ENCODE data around the gene SBNO2. TPM values are rescaled to one million over a fixed set of nuclear protein-coding genes. Genes with fewer than 3 reads are reported as not detected.
A peak's percentile ranks its signal among the peaks of the same experiment; 100 is the strongest.

Gene SBNO2
- total and polyA plus RNA-seq, 2 of the 4 experiments (the other 2 are of a cell fraction): 13.4 to 40.5 TPM

- no peak for TF ChIP-seq RAD21 (IDR thresholded peaks at IDR 0.05; ENCODE audit: low read length)
Measured at GRCh38 chr19:1126984-1127760, 46.9 kb downstream of the SBNO2 start (continued).

DNA sequence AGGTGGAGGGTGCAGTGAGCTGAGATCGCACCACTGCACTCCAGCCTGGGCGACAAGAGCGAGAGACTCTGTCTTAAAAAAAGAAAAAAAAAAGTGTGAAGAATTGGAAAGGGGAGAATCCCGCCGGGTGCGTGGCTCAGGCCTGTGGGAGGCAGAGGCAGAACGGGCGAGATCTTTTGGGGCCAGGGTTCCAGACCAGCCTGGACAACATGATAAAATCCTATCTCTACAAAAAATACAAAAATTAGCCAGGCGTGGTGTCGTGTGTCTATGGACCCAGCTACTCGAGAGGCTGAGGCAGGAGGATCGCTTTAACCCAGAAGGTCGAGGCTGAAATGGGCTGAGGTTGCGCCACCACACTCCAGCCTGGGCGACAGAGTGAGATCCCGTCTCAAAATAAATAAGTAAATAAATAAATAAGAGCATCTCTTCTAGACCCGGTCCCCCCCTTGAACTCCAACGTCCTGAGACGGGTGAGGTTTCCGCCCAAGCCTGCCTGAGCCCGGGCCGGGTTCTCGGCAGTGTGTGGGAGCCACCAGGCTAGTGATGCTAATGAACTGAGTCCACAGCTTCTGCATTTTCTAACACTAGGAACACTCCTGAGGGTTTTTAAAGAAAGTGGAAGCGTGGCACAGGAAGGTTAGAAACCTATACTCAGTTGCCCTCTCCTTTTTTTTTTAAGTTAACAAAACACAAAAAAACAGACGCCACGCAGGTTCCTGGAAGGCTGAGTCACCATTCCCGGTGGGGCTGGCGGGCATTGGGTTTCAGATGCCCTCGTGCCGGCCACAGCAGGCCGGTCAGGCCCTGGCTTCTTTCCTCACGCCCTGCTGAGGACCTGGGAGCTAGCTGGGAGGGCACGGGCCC, 48.2 kb downstream of the SBNO2 start:
- BruUV-seq (replicated peaks): no TSS peak
- H3K36me3 ChIP-seq (ENCODE audit: control insufficient read depth, insufficient read depth, low read length): peaks cover 73% of the 10 kb centered on the region

More for the DNA sequence above, 48.2 kb downstream of the SBNO2 start:
- Histone ChIP-seq H3K18ac (ENCODE audit: low read depth, low read length) (no peak overlapping the region), H2BK120ac (ENCODE audit: low read depth, low read length) (no peak overlapping the region), H3K4ac (ENCODE audit: low read depth, low read length) (no peak overlapping the region), H2BK5ac (ENCODE audit: low read depth, low read length, poor library complexity, severe bottlenecking) (peak overlapping the region; percentile 39), H4K8ac (ENCODE audit: low read depth in 2 of 2, low read length in 2 of 2) (no peak overlapping the region), H3K9me3 (ENCODE audit: control insufficient read depth, insufficient read depth, low read length) (no peaks in the 10 kb centered on the region), H3K27me3 (ENCODE audit: control insufficient read depth, insufficient read depth, low read length) (no peaks in the 10 kb centered on the region), H4K91ac (ENCODE audit: insufficient read depth, low read depth, low read length) (no peak overlapping the region), H3K56ac (ENCODE audit: extremely low read depth, insufficient read depth, low read length) (no peak overlapping the region), H2BK20ac (ENCODE audit: low read depth, low read length) (no peak overlapping the region), H4K20me1 (ENCODE audit: insufficient read depth, low read length) (peaks cover 44% of the 10 kb centered on the region), H2BK15ac (ENCODE audit: low read depth, low read length) (no peak overlapping the region), H3K9ac (ENCODE audit: low read depth, low read length) (no peak overlapping the region), H2AK5ac (ENCODE audit: low read depth, low read length) (no peak overlapping the region), H3K9me1 (ENCODE audit: insufficient read depth, low read length) (peaks cover 8% of the 10 kb centered on the region; the same call in 1 of the 2 replicates), H3K14ac (replicated peaks; ENCODE audit: low read depth, low read length) (no peak overlapping the region), H2AFZ (replicated peaks; ENCODE audit: low read length, poor library complexity) (no peak overlapping the region), H4K5ac (ENCODE audit: low read depth, low read length) (no peak overlapping the region), H3K4me1 (ENCODE audit: control insufficient read depth, insufficient read depth, low read length) (peaks cover 17% of the 10 kb centered on the region), H3K23ac (ENCODE audit: low read depth, low read length) (no peak overlapping the region), H3K27ac (ENCODE audit: insufficient read depth, low read length) (peak overlapping the region; percentile 18), H3K4me2 (ENCODE audit: low read depth, low read length) (no peak overlapping the region), H3K4me3 (ENCODE audit: insufficient read depth, low read depth, low read length) (no peak overlapping the region), H2AK9ac (replicated peaks; ENCODE audit: low read depth, low read length, poor library complexity) (peak overlapping the region; percentile 23), H3K79me1 (ENCODE audit: low read depth in 1 of 2, low read length in 2 of 2) (peaks cover 24 to 86% of the 10 kb centered on the region in 2 experiments)
- dilution Hi-C loops (cut with HindIII; ENCODE audit: low sequenced_read_pairs, unreplicated experiment): no loop called here
- in situ Hi-C loops (cut with MboI; ENCODE audit: low sequenced_read_pairs): no loop called here
- TF ChIP-seq, protein P1, sequence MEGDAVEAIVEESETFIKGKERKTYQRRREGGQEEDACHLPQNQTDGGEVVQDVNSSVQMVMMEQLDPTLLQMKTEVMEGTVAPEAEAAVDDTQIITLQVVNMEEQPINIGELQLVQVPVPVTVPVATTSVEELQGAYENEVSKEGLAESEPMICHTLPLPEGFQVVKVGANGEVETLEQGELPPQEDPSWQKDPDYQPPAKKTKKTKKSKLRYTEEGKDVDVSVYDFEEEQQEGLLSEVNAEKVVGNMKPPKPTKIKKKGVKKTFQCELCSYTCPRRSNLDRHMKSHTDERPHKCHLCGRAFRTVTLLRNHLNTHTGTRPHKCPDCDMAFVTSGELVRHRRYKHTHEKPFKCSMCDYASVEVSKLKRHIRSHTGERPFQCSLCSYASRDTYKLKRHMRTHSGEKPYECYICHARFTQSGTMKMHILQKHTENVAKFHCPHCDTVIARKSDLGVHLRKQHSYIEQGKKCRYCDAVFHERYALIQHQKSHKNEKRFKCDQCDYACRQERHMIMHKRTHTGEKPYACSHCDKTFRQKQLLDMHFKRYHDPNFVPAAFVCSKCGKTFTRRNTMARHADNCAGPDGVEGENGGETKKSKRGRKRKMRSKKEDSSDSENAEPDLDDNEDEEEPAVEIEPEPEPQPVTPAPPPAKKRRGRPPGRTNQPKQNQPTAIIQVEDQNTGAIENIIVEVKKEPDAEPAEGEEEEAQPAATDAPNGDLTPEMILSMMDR (conservative IDR thresholded peaks at IDR 0.05; ENCODE audit: low read depth, low read length): no peak
- TF ChIP-seq USF2 (IDR thresholded peaks at IDR 0.05; ENCODE audit: low read depth, low read length) (0 out of 2 replicates have a peak, but pooled peaks have one; percentile 17), RCOR1 (IDR thresholded peaks at IDR 0.05; ENCODE audit: insufficient replicate concordance, low read length) (no peak), BHLHE40 (IDR thresholded peaks at IDR 0.05; ENCODE audit: low read depth, low read length) (0 out of 2 replicates have a peak, but pooled peaks have one; percentile 18), RFX5 (IDR thresholded peaks at IDR 0.05; ENCODE audit: low read depth, low read length) (no peak)
- 100% methylated on average over 2 of the region's 33 CpGs; no CpG with 5 or more reads in 1 of the 2 experiments for WGBS, 2 experiments (ENCODE audit: extremely low coverage in 2 of 2, insufficient read length in 1 of 2)
- DNase-seq (peak; percentile 41), ATAC-seq (ENCODE audit: low read depth) (peak; percentile 19; the same call in 1 of the 2 replicates)
- ChIA-PET POLR2A (ENCODE audit: unreplicated experiment) (no interaction called here), CTCF (no interaction called here)
- intact Hi-C loops (cut with micrococcal nuclease): no loop called here

Data from IMR-90 (cell line).